ENCODE data around the gene PTPRG.

Gene PTPRG

GRCh38 chr3:61855211-61855610, 293.8 kb downstream of the PTPRG start:
- no peak for DNase-seq

GRCh38 chr3:61857297-61857696, 295.9 kb downstream of the PTPRG start:
- DNase-seq: no peak

- DNase-seq: peak in 1 of 51 donors; percentile 14
Observed at GRCh38 chr3:61858054-61858453, 296.7 kb downstream of the PTPRG start.

- DNase-seq: no peak
Observed at GRCh38 chr3:61861410-61861809, 300.0 kb downstream of the PTPRG start.

GRCh38 chr3:61862614-61863289, 301.4 kb downstream of the PTPRG start:
- DNase-seq: no peak

GRCh38 chr3:61863579-61863978, 302.2 kb downstream of the PTPRG start:
- DNase-seq: no peak

- no peak for DNase-seq
Observed at GRCh38 chr3:61864886-61865285, 303.5 kb downstream of the PTPRG start.

- DNase-seq: no peak
Observed at GRCh38 chr3:61865466-61866152, 304.2 kb downstream of the PTPRG start.

GRCh38 chr3:61866153-61866542, 304.8 kb downstream of the PTPRG start:
- no peak for DNase-seq

GRCh38 chr3:61866961-61867461, 305.6 kb downstream of the PTPRG start:
- DNase-seq: no peak

- no peak for DNase-seq
Observed at GRCh38 chr3:61868499-61868898, 307.1 kb downstream of the PTPRG start.

GRCh38 chr3:61869371-61869770, 308.0 kb downstream of the PTPRG start:
- DNase-seq: no peak

- DNase-seq: peak in 1 of 51 donors; percentile 6
Observed at GRCh38 chr3:61871644-61872043, 310.3 kb downstream of the PTPRG start.

GRCh38 chr3:61872077-61872706, 310.8 kb downstream of the PTPRG start:
- DNase-seq: no peak

GRCh38 chr3:61875046-61875844, 313.9 kb downstream of the PTPRG start:
- DNase-seq: no peak

GRCh38 chr3:61875976-61876671, 314.8 kb downstream of the PTPRG start:
- DNase-seq: no peak

GRCh38 chr3:61876797-61877196, 315.4 kb downstream of the PTPRG start:
- DNase-seq: no peak

GRCh38 chr3:61877359-61878138, 316.2 kb downstream of the PTPRG start:
- DNase-seq: no peak

- DNase-seq: no peak
Observed at GRCh38 chr3:61882253-61882652, 320.9 kb downstream of the PTPRG start.

GRCh38 chr3:61884794-61885193, 323.4 kb downstream of the PTPRG start:
- no peak for DNase-seq

Data from hypothalamus (tissue), 51 donors.